ENCODE measurements around the gene MCM8. TPM values are rescaled to one million over a fixed set of nuclear protein-coding genes. Genes with fewer than 3 reads are reported as not detected.

MCM8 gene
- total and polyA plus RNA-seq, 2 experiments from 2014 or later: 10.6 to 30.4 TPM

DNA sequence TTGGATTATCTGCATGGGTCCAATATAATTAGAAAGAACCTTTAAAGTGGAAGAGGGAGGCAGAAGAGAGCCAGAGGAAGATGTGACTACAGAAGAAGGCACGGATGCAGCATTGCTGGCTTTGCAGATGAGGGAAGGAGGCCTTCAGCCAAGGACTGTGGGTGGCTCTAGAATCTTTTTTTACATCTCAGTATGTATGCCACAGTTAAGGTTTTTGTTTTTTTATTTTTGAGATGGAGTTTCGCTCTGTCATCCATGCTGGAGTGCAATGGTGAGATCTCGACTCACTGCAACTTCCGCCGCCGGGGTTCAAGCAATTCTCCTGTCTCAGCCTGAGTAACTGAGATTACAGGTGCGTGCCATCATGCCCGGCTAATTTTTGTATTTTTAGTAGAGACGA is 49.3 kb downstream of the MCM8 start:
- no peak overlapping the region for H3K27ac Mint-ChIP-seq
- Histone ChIP-seq H3K4me1 (ENCODE audit: insufficient read depth) (no peaks in the 10 kb centered on the region; the same call in 1 of the 2 replicates), H3K4me3 (no peak overlapping the region), H3K27ac (ENCODE audit: low read depth) (no peak overlapping the region), H3K36me3 (ENCODE audit: insufficient read depth) (peaks cover 2% of the 10 kb centered on the region; the same call in 1 of the 2 replicates), H3K9me2 (ENCODE audit: insufficient read depth) (no peaks in the 10 kb centered on the region), H4K20me1 (replicated peaks; ENCODE audit: insufficient read depth) (no peaks in the 10 kb centered on the region; the same call in 1 of the 2 replicates), H3K4me2 (no peak overlapping the region), H3K27me3 (ENCODE audit: insufficient read depth) (no peaks in the 10 kb centered on the region), H3K79me2 (replicated peaks; ENCODE audit: insufficient read depth) (no peaks in the 10 kb centered on the region), H3F3A (replicated peaks; ENCODE audit: low read depth) (no peaks in the 10 kb centered on the region), H2AFZ (no peak overlapping the region)
- peaks cover 13% of the 10 kb centered on the region for H3K36me3 Mint-ChIP-seq (ENCODE audit: low read depth)
- no peak for ATAC-seq
- no peak overlapping the region for H3K4me3 Mint-ChIP-seq
- no peak for DNase-seq (ENCODE audit: low spot score)
- peaks cover 3% of the 10 kb centered on the region for H3K27me3 Mint-ChIP-seq (ENCODE audit: insufficient read depth, low read depth, poor library complexity)
- peaks cover 7% of the 10 kb centered on the region for H3K4me1 Mint-ChIP-seq
- no peak for TF ChIP-seq NANOG (IDR thresholded peaks at IDR 0.05; ENCODE audit: borderline replicate concordance)
- H3K9me3 Mint-ChIP-seq: no peaks in the 10 kb centered on the region

DNA sequence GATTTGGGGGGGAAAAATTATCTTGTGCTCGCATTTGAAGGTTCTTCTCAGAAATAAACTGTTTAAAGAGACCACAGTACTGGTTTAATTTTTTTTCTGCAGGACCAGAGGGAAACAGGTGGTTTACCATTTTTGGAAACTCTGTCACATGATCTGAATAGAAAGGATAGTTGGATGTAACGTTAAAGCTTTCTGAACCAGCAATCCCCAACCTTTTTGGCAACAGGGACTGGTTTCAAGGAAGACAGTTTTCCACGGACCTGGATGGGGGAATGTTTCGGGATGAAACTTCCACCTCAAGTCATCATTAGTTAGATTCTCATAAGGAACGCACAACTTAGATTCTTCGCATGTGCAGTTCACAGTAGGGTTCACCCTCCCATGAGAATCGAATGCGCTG is 50.4 kb downstream of the MCM8 start:
- peaks cover 7% of the 10 kb centered on the region for H3K4me1 Mint-ChIP-seq
- H3F3A ChIP-seq (replicated peaks; ENCODE audit: low read depth): no peaks in the 10 kb centered on the region
- no peak for ATAC-seq

More for the DNA sequence above, 50.4 kb downstream of the MCM8 start:
- DNase-seq (ENCODE audit: low spot score): no peak
- Histone ChIP-seq H3K4me1 (ENCODE audit: insufficient read depth) (peaks cover 5% of the 10 kb centered on the region), H4K20me1 (replicated peaks; ENCODE audit: insufficient read depth) (no peaks in the 10 kb centered on the region; the same call in 1 of the 2 replicates), H3K4me3 (no peak overlapping the region), H3K27ac (ENCODE audit: low read depth) (no peak overlapping the region), H3K27me3 (ENCODE audit: insufficient read depth) (no peaks in the 10 kb centered on the region), H3K79me2 (replicated peaks; ENCODE audit: insufficient read depth) (no peaks in the 10 kb centered on the region), H2AFZ (no peak overlapping the region), H3K9me2 (ENCODE audit: insufficient read depth) (no peaks in the 10 kb centered on the region), H3K4me2 (no peak overlapping the region), H3K36me3 (ENCODE audit: insufficient read depth) (no peaks in the 10 kb centered on the region)
- no peaks in the 10 kb centered on the region for H3K9me3 Mint-ChIP-seq
- H3K27ac Mint-ChIP-seq: no peak overlapping the region
- H3K4me3 Mint-ChIP-seq: no peak overlapping the region
- TF ChIP-seq, protein P1, sequence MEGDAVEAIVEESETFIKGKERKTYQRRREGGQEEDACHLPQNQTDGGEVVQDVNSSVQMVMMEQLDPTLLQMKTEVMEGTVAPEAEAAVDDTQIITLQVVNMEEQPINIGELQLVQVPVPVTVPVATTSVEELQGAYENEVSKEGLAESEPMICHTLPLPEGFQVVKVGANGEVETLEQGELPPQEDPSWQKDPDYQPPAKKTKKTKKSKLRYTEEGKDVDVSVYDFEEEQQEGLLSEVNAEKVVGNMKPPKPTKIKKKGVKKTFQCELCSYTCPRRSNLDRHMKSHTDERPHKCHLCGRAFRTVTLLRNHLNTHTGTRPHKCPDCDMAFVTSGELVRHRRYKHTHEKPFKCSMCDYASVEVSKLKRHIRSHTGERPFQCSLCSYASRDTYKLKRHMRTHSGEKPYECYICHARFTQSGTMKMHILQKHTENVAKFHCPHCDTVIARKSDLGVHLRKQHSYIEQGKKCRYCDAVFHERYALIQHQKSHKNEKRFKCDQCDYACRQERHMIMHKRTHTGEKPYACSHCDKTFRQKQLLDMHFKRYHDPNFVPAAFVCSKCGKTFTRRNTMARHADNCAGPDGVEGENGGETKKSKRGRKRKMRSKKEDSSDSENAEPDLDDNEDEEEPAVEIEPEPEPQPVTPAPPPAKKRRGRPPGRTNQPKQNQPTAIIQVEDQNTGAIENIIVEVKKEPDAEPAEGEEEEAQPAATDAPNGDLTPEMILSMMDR (conservative IDR thresholded peaks at IDR 0.05; ENCODE audit: low read depth in 2 of 2): no peak
- TF ChIP-seq, protein P2, sequence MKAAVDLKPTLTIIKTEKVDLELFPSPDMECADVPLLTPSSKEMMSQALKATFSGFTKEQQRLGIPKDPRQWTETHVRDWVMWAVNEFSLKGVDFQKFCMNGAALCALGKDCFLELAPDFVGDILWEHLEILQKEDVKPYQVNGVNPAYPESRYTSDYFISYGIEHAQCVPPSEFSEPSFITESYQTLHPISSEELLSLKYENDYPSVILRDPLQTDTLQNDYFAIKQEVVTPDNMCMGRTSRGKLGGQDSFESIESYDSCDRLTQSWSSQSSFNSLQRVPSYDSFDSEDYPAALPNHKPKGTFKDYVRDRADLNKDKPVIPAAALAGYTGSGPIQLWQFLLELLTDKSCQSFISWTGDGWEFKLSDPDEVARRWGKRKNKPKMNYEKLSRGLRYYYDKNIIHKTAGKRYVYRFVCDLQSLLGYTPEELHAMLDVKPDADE (IDR thresholded peaks at IDR 0.05): no peak
- TF ChIP-seq JUNB (IDR thresholded peaks at IDR 0.05; ENCODE audit: unreplicated experiment) (no peak), EZH2 (IDR thresholded peaks at IDR 0.05; ENCODE audit: low read depth, unreplicated experiment) (no peak), NANOG (IDR thresholded peaks at IDR 0.05; ENCODE audit: borderline replicate concordance) (no peak), EZH2phosphoT487 (IDR thresholded peaks at IDR 0.05; ENCODE audit: unreplicated experiment) (no peak), CREB1 (CRISPR knock-in tag; IDR thresholded peaks at IDR 0.05; ENCODE audit: low read depth) (no peak), STAT1 (IDR thresholded peaks at IDR 0.05; ENCODE audit: unreplicated experiment) (no peak)
- TF ChIP-seq, protein P3, sequence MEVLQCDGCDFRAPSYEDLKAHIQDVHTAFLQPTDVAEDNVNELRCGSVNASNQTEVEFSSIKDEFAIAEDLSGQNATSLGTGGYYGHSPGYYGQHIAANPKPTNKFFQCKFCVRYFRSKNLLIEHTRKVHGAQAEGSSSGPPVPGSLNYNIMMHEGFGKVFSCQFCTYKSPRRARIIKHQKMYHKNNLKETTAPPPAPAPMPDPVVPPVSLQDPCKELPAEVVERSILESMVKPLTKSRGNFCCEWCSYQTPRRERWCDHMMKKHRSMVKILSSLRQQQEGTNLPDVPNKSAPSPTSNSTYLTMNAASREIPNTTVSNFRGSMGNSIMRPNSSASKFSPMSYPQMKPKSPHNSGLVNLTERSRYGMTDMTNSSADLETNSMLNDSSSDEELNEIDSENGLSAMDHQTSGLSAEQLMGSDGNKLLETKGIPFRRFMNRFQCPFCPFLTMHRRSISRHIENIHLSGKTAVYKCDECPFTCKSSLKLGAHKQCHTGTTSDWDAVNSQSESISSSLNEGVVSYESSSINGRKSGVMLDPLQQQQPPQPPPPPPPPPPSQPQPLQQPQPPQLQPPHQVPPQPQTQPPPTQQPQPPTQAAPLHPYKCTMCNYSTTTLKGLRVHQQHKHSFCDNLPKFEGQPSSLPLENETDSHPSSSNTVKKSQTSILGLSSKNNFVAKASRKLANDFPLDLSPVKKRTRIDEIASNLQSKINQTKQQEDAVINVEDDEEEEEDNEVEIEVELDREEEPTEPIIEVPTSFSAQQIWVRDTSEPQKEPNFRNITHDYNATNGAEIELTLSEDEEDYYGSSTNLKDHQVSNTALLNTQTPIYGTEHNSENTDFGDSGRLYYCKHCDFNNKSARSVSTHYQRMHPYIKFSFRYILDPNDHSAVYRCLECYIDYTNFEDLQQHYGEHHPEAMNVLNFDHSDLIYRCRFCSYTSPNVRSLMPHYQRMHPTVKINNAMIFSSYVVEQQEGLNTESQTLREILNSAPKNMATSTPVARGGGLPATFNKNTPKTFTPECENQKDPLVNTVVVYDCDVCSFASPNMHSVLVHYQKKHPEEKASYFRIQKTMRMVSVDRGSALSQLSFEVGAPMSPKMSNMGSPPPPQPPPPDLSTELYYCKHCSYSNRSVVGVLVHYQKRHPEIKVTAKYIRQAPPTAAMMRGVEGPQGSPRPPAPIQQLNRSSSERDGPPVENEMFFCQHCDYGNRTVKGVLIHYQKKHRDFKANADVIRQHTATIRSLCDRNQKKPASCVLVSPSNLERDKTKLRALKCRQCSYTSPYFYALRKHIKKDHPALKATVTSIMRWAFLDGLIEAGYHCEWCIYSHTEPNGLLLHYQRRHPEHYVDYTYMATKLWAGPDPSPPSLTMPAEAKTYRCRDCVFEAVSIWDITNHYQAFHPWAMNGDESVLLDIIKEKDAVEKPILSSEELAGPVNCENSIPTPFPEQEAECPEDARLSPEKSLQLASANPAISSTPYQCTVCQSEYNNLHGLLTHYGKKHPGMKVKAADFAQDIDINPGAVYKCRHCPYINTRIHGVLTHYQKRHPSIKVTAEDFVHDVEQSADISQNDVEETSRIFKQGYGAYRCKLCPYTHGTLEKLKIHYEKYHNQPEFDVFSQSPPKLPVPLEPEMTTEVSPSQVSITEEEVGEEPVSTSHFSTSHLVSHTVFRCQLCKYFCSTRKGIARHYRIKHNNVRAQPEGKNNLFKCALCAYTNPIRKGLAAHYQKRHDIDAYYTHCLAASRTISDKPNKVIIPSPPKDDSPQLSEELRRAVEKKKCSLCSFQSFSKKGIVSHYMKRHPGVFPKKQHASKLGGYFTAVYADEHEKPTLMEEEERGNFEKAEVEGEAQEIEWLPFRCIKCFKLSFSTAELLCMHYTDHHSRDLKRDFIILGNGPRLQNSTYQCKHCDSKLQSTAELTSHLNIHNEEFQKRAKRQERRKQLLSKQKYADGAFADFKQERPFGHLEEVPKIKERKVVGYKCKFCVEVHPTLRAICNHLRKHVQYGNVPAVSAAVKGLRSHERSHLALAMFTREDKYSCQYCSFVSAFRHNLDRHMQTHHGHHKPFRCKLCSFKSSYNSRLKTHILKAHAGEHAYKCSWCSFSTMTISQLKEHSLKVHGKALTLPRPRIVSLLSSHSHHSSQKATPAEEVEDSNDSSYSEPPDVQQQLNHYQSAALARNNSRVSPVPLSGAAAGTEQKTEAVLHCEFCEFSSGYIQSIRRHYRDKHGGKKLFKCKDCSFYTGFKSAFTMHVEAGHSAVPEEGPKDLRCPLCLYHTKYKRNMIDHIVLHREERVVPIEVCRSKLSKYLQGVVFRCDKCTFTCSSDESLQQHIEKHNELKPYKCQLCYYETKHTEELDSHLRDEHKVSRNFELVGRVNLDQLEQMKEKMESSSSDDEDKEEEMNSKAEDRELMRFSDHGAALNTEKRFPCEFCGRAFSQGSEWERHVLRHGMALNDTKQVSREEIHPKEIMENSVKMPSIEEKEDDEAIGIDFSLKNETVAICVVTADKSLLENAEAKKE (CRISPR knock-in tag; IDR thresholded peaks at IDR 0.05): no peak
- H3K36me3 Mint-ChIP-seq (ENCODE audit: low read depth): peaks cover 2% of the 10 kb centered on the region; the same call in 1 of the 3 replicates
- peaks cover 3% of the 10 kb centered on the region for H3K27me3 Mint-ChIP-seq (ENCODE audit: insufficient read depth, low read depth, poor library complexity)

Data from GM23338 (cell line).